Measurements from ENCODE around the gene TRAK1. TPM values are rescaled to one million over a fixed set of nuclear protein-coding genes. Genes with fewer than 3 reads are reported as not detected.

TRAK1 gene
- total RNA-seq, 1 donor from 2014 or later, result 117 TPM

- DNase-seq (ENCODE audit: low read depth), result no peak
These were observed 179.4 kb downstream of the TRAK1 start for GRCh38 chr3:42270561-42270960.

GRCh38 chr3:42271786-42272185, 180.6 kb downstream of the TRAK1 start:
- DNase-seq (ENCODE audit: low read depth), result no peak

- DNase-seq (ENCODE audit: low read depth), result peak; percentile 12
These were observed 182.2 kb downstream of the TRAK1 start for GRCh38 chr3:42273361-42273760.

GRCh38 chr3:42274266-42274665, 183.1 kb downstream of the TRAK1 start:
- DNase-seq (ENCODE audit: low read depth), result no peak

GRCh38 chr3:42275217-42275616, 184.1 kb downstream of the TRAK1 start:
- no peak for DNase-seq (ENCODE audit: low read depth)

Other genes with a start within 250 kb of the TRAK1 start
- gene ULK4, start 129.3 kb upstream of the TRAK1 start, total RNA-seq, result 2.0 and 2.1 TPM in 2 replicates
- gene CCK, start 174.8 kb downstream of the TRAK1 start, total RNA-seq, result not detected in 2 replicates

Measured in myocyte (in vitro differentiated cells).